22Rv1 (cell line): ENCODE data around the gene EMP2.

Experiments used
- H3K27ac ChIP-seq: fragments of 450-650 bp; 2 replicates; pipeline ENCODE4 v1.5.1; 2017
- CTCF ChIP-seq: fragments of 450-650 bp; IDR thresholded peaks from 2 replicates; pipeline ENCODE4 v1.5.1; 2017; ENCODE audit warnings: mild to moderate bottlenecking
- ZFX ChIP-seq: fragments of 450-650 bp; IDR thresholded peaks from 2 replicates; pipeline ENCODE4 v1.6.1; 2017; ENCODE audit warnings: antibody characterized with exemption, borderline replicate concordance

EMP2 gene

GRCh38 chr16:10587622-10588021 lies 7.2 kb upstream of the EMP2 start:
- H3K27ac ChIP-seq = no peak overlapping the region

GRCh38 chr16:10584981-10585438 lies 4.6 kb upstream of the EMP2 start:
- no peak overlapping the region for H3K27ac ChIP-seq
- TF ChIP-seq CTCF = no peak
- no peak for TF ChIP-seq ZFX

More at GRCh38 chr16:10587622-10588021, 7.2 kb upstream of the EMP2 start:
- TF ChIP-seq CTCF = no peak
- TF ChIP-seq ZFX = no peak

GRCh38 chr16:10583269-10583668 lies 2.9 kb upstream of the EMP2 start:
- no peak overlapping the region for H3K27ac ChIP-seq
- TF ChIP-seq ZFX (no peak), CTCF (no peak)

- TF ChIP-seq ZFX (no peak), CTCF (no peak)
- H3K27ac ChIP-seq = no peak overlapping the region
These were observed 1.1 kb upstream of the EMP2 start for GRCh38 chr16:10581507-10581906.

- TF ChIP-seq CTCF = no peak
- no peak for TF ChIP-seq ZFX
- no peak overlapping the region for H3K27ac ChIP-seq
These were observed 467 bp upstream of the EMP2 start for GRCh38 chr16:10580883-10581247.

- TF ChIP-seq ZFX = no peak
- TF ChIP-seq CTCF = no peak
- H3K27ac ChIP-seq = no peak overlapping the region
These were observed 828 bp downstream of the EMP2 start for GRCh38 chr16:10579575-10579964.

GRCh38 chr16:10578474-10579316 lies 1.7 kb downstream of the EMP2 start:
- no peak for TF ChIP-seq ZFX
- TF ChIP-seq CTCF = no peak
- H3K27ac ChIP-seq = no peak overlapping the region
